BLaER1 (cell line): Measurements from ENCODE around the gene ZNF785.

ENCODE experiments used
- H3K27ac ChIP-seq: shearing (Covaris generic); formaldehyde crosslinking; 2 replicates; pipeline ENCODE4 v1.8.1; 2022
- H3K27me3 ChIP-seq: shearing (Covaris generic); formaldehyde crosslinking; 2 replicates; pipeline ENCODE4 v1.8.1; 2022
- H3K36me3 ChIP-seq: shearing (Covaris generic); formaldehyde crosslinking; 2 replicates; pipeline ENCODE4 v1.8.1; 2022
- H3K4me1 ChIP-seq: shearing (Covaris generic); formaldehyde crosslinking; 2 replicates; pipeline ENCODE4 v1.8.1; 2022
- H3K4me2 ChIP-seq: shearing (Covaris generic); formaldehyde crosslinking; 2 replicates; pipeline ENCODE4 v1.8.1; 2022
- H3K4me3 ChIP-seq: shearing (Covaris generic); formaldehyde crosslinking; 2 replicates; pipeline ENCODE4 v1.8.1; 2022
- H3K9ac ChIP-seq: shearing (Covaris generic); formaldehyde crosslinking; 2 replicates; pipeline ENCODE4 v1.8.1; 2022
- H3K9me3 ChIP-seq: shearing (Covaris generic); formaldehyde crosslinking; 2 replicates; pipeline ENCODE4 v1.8.1; 2022
- H4K20me1 ChIP-seq: shearing (Covaris generic); formaldehyde crosslinking; 2 replicates; pipeline ENCODE4 v1.8.1; 2022
- Cebpa-rat ChIP-seq: shearing (Covaris generic); IDR thresholded peaks from 2 replicates; pipeline ENCODE4 v1.8.1; 2022

The ZNF785 gene

DNA sequence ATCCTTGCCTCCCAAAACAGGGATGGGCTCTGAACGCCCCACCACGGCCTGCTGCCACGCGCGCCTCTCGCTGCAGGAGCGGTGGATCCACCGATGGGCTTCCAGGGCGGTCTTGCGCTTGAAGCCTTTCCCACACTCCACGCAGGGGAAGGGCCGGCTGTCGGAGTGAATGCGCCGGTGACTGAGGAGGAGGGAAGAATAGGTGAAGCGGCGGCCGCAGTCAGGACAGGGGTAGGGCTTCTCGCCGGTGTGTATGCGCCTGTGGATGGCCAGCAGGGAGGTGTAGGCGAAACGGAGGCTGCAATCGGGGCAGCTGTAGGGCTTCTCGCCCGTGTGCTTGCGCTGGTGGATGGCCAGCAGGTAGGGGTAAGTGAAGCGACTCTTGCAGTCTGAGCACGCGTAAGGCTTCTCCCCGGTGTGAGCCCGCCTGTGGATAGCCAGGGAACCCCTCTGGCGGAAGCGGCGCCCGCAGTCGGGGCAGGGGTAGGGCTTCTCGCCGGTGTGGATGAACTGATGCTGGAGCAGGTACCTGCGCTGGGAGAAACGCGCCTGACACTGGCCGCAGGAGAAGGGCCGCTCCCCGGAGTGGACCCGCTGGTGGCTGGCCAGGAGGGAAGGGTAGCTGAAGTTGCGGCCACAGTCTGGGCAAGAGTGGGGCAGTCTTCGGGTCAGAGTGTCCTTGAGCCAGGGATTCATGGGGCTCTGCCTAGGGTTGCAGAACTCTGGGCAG lies 2.7 kb downstream of the ZNF785 start:
- Histone ChIP-seq H3K4me2 (peak overlapping the region; percentile 85), H3K9me3 (no peaks in the 10 kb centered on the region), H3K4me3 (no peak overlapping the region), H3K9ac (0 out of 2 replicates have a peak overlapping the region, but pooled peaks have one; percentile 2), H3K36me3 (peaks cover 72% of the 10 kb centered on the region), H4K20me1 (0 out of 2 replicates have a peak, but pooled peaks cover 8% of the 10 kb centered on the region), H3K4me1 (peaks cover 65% of the 10 kb centered on the region), H3K27ac (no peak overlapping the region), H3K27me3 (no peaks in the 10 kb centered on the region)
- TF ChIP-seq Cebpa-rat, result no peak

DNA sequence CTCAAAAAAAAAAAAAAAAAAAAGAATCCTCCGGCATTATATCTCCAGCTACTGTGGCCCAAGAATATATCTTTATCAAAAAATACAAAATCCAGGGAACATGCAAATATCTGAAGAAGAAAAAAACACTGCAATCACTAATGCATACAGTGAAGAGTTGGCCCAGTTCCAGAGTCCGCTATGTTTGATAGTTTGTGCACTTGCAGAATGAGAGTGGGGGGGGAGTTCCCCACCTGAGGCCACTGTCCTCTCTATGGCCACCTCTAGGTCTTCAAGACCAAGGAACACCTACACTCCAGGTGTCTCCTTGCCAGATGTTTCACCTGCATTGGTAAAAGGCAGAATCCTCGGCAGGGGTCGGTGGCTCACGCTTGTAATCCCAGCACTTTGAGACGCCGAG lies 4.0 kb downstream of the ZNF785 start:
- no peaks in the 10 kb centered on the region for H3K9me3 ChIP-seq
- no peaks in the 10 kb centered on the region for H3K27me3 ChIP-seq
- H3K4me3 ChIP-seq, result no peak overlapping the region
- peak overlapping the region; percentile 85; the same call in 1 of the 2 replicates for H3K4me2 ChIP-seq
- H3K27ac ChIP-seq, result no peak overlapping the region
- H3K9ac ChIP-seq, result no peak overlapping the region
- TF ChIP-seq Cebpa-rat, result no peak
- H3K36me3 ChIP-seq, result peaks cover 75% of the 10 kb centered on the region
- peaks cover 56% of the 10 kb centered on the region for H3K4me1 ChIP-seq
- 0 out of 2 replicates have a peak, but pooled peaks cover 8% of the 10 kb centered on the region for H4K20me1 ChIP-seq

DNA sequence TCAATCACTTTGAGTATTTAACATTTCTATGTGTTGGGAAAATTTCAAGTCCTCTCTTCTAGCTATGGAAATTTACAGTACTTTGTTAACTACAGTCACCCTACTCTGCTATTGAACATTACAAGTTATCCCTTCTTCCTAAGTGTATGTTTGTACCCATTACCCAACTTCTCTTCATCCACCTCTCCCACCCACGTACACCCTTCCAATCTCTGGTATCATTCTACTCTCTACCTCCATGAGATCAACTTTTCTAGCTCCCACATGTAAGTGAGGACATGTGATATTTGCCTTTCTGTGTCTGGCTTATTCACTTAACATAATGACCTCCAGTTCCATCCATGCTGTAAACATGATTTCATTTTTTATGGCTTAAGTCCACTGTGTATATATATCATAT lies 10.8 kb downstream of the ZNF785 start:
- H3K4me2 ChIP-seq, result no peak overlapping the region
- no peaks in the 10 kb centered on the region for H3K27me3 ChIP-seq
- H3K27ac ChIP-seq, result no peak overlapping the region

DNA sequence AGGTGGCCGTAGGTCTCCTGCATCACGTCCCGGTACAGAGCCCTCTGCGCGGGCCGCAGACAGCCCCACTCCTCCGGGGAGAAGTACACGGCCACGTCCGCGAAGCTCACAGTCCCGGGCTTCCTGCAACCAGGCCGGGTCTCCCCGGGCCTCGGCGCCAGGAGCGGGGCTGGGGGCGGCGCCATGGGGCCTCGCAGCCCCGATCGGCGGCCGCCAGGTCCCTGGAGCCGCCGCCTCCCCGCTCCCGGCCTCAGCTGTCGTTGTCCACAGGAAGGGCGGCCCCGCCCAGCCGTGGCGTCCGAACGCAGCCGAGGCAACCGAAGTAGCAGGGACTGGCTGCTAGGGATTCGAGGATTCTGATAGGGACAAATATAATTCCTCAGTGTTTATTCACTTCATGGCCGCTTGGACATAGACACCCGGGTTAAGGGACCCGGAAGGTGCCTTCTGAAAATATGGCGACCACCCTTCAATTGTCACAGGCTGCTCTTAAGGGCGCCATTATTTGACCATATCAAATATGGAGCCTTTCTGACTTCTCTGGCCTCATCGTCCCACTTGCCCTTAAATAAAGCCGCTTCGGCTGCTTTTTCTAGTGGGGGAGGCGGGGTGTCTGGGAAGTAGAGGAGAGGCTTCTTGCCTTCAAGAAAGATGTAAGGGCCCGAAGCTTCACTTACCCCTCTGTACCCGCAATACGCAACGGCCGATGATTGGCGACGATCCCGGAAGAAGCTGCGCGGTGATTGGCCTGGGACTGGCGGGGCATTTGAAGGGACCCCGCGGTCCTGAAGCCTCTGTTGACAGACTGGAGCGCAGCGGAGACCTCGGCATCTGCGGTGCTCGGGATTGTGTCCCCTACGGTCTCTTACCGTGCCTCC lies 13.8 kb downstream of the ZNF785 start, which contains the start of gene ZNF688:
Gene ZNF688, minus strand, starts transcription at position 270 of the 878 bp plus-strand sequence. Its CDS starts 85 bp downstream, at position 185.
- H3K4me2 ChIP-seq, result peak within 1 kb of the TSS; percentile 99
- no peak for TF ChIP-seq Cebpa-rat
- H3K4me3 ChIP-seq, result peak within 1 kb of the TSS; percentile 77
- no peaks in the 10 kb centered on the region for H3K27me3 ChIP-seq
- peak within 1 kb of the TSS; percentile 96 for H3K27ac ChIP-seq
- no peaks in the 10 kb centered on the region for H3K9me3 ChIP-seq
- peaks cover 7% of the 10 kb centered on the region; the same call in 1 of the 2 replicates for H4K20me1 ChIP-seq
- H3K4me1 ChIP-seq, result peaks cover 59% of the 10 kb centered on the region
- H3K36me3 ChIP-seq, result peaks cover 20% of the 10 kb centered on the region
- H3K9ac ChIP-seq, result peak within 1 kb of the TSS; percentile 94

More for the DNA sequence above, 10.8 kb downstream of the ZNF785 start:
- H3K9me3 ChIP-seq, result no peaks in the 10 kb centered on the region
- peaks cover 56% of the 10 kb centered on the region for H3K4me1 ChIP-seq
- peaks cover 16% of the 10 kb centered on the region; the same call in 1 of the 2 replicates for H4K20me1 ChIP-seq
- peaks cover 48% of the 10 kb centered on the region for H3K36me3 ChIP-seq
- H3K9ac ChIP-seq, result no peak overlapping the region
- H3K4me3 ChIP-seq, result no peak overlapping the region
- TF ChIP-seq Cebpa-rat, result no peak

DNA sequence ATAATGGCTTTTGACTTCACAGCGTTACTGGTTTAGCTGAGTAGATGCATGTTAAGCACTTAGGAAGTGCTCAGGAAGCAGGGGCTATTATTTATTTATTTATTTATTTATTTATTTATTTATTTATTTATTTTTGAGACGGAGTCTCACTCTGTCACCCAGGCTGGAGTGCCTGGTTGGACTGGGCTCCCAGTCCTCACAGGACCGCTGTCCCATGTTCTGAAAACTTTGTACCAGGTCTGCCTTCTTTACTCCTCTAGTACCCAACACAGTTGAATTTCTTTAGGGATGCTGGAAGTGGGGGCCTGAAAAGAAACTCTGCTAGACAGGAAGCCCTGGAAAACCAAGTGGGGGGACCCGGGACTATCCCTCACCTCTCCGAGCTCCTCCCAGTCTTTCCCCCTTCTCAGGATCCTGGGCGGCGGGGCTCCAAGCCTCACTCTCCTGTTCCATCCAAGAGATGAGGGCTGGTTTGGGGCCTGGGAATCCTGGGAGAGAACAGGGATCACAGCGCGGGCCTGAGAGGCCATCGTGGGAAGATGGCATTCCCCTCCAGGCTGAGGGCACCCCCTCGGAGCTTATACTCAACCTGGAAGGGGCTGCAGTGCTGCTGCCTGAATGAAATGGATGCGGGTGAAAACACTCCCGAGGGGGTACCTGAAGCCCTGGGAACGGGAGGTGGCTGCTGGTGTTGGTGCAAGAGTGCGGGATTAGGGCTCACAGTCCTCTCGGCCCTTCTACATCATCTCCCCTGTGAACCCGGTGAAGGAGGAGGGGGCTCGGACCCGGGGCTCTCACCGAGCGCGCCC lies 14.7 kb downstream of the ZNF785 start:
- no peak for TF ChIP-seq Cebpa-rat
- Histone ChIP-seq H3K4me3 (peak overlapping the region; percentile 77), H4K20me1 (peaks cover 7% of the 10 kb centered on the region; the same call in 1 of the 2 replicates), H3K27me3 (no peaks in the 10 kb centered on the region), H3K4me1 (peaks cover 59% of the 10 kb centered on the region), H3K27ac (peak overlapping the region; percentile 96), H3K4me2 (peak overlapping the region; percentile 99), H3K36me3 (peaks cover 11% of the 10 kb centered on the region), H3K9ac (peak overlapping the region; percentile 94), H3K9me3 (no peaks in the 10 kb centered on the region)

DNA sequence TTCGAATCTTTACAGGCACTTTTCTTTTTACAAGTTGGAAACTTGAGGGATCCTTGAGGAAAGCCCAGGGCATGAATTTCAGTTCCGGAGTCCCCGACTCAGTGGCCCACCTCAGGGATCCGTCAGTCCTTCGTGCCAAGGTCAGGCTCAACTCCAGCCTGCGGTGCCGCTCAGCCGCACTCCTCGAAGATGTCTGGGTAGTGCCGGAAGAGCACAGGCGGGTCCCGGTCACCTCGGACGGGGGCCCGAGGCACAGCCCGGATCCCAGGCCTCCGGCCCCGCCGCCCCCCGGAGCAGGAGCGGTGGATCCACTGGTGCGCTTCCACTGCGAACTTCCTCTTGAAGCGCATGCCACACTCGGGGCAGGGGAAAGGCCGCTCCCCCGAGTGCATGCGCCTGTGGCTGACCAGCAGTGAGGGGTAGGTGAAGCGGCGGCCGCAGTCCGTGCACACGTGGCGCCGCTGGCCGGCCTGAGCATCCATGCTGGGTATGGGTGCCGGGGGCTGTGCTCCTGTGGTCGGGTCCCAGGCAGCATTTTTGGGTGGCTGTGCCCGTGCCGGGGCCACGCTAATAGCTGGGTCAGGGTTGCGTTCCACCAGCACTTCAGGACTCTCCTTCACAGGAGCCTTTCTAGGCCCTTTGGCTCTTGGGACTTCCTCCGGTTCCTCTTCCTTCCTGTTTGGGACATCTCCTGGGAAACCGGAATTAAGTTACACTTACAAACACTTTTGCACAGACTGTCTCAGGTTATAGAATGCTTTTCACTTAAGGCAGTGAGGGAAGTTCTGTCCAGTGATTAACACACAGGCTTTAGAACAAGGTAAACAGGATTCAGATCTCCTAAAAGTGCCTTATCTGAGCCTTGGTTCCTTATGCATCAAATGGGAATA lies 15.5 kb downstream of the ZNF785 start:
- Histone ChIP-seq H4K20me1 (peaks cover 7% of the 10 kb centered on the region; the same call in 1 of the 2 replicates), H3K4me1 (peaks cover 59% of the 10 kb centered on the region), H3K4me2 (peak overlapping the region; percentile 99), H3K4me3 (peak overlapping the region; percentile 77), H3K9me3 (no peaks in the 10 kb centered on the region), H3K36me3 (0 out of 2 replicates have a peak, but pooled peaks cover 5% of the 10 kb centered on the region), H3K27ac (peak overlapping the region; percentile 96), H3K27me3 (no peaks in the 10 kb centered on the region), H3K9ac (peak overlapping the region; percentile 94)
- no peak for TF ChIP-seq Cebpa-rat

DNA sequence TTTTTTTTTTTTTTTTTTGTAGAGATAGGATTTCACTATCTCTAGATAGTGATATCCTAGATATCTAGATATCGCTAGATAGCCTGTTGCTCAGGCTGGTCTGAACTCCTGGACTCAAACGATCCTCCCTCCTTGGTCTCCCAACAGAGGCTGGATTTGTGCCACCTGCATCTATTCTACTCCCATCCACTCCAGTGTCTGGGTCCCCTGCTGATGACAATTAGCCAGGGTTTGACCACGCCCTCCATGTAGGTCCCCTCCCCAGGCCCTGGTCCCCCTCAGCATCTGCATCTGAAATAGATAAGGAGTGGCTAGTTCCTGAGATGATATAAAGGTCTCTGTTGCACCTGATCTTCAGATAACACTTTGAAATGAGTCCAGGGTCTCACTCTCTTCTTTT lies 16.2 kb downstream of the ZNF785 start:
- H3K4me1 ChIP-seq, result peaks cover 59% of the 10 kb centered on the region
- H3K36me3 ChIP-seq, result 0 out of 2 replicates have a peak, but pooled peaks cover 5% of the 10 kb centered on the region
- no peak for TF ChIP-seq Cebpa-rat
- H3K27me3 ChIP-seq, result no peaks in the 10 kb centered on the region
- H3K4me3 ChIP-seq, result no peak overlapping the region
- H4K20me1 ChIP-seq, result peaks cover 7% of the 10 kb centered on the region; the same call in 1 of the 2 replicates
- H3K9me3 ChIP-seq, result no peaks in the 10 kb centered on the region
- H3K9ac ChIP-seq, result no peak overlapping the region
- peak overlapping the region; percentile 99 for H3K4me2 ChIP-seq
- H3K27ac ChIP-seq, result 0 out of 2 replicates have a peak overlapping the region, but pooled peaks have one; percentile 52

DNA sequence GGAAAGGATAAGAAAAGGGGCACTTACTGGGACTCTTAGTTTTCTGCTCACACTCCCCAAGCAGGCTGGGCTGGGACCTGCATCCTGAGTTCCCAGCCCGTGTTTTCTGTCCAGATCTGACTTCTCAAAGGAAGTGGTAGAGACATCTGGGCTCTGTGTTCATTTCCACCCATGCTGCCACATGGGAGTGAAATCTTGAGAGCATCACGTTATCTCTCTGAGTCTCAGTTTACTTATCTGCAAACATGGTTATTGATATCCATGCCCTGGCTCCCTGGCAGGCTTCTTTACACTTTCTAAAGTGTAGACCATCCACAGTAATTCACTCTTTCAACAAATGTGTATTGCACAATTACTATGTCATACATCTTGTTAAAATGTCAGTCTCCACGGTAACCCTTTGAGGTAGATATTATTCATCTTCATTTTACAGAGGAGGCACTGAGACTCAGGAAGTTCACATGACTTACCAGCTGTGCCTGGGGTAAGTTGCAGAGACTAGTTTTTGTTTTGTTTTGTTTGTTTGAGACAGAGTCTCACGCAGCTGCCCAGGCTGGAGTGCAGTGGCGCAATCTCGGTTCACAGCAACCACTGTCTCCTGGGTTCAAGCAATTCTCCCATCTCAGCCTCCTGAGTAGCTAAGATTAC lies 17.4 kb downstream of the ZNF785 start:
- Histone ChIP-seq H3K4me1 (peaks cover 47% of the 10 kb centered on the region), H4K20me1 (peaks cover 7% of the 10 kb centered on the region; the same call in 1 of the 2 replicates), H3K27me3 (no peaks in the 10 kb centered on the region), H3K4me2 (peak overlapping the region; percentile 99), H3K9ac (peak overlapping the region; percentile 21; the same call in 1 of the 2 replicates), H3K36me3 (no peaks in the 10 kb centered on the region), H3K4me3 (no peak overlapping the region), H3K9me3 (no peaks in the 10 kb centered on the region), H3K27ac (peak overlapping the region; percentile 52)
- TF ChIP-seq Cebpa-rat, result peak; percentile 90
